Lower lobe of right lung (tissue), 2 donors: Measurements from ENCODE around the gene NPEPPS. TPM values are rescaled to one million over a fixed set of nuclear protein-coding genes. Genes with fewer than 3 reads are reported as not detected.

ENCODE experiments used
- ATAC-seq, 2 donors: fragments of 200-7000 bp; cut with Tn5 transposase; one replicate each; pipeline ENCODE4 v1.9.1; 2020 to 2022; ENCODE audit warnings: mild to moderate bottlenecking in 2 of 2, moderate library complexity in 2 of 2
- DNase-seq: peaks from one replicate; pipeline ENCODE4 v3.0.0-alpha.2; 2020
- H3K27ac ChIP-seq: fragments of 200-600 bp; one replicate; pipeline ENCODE4 v1.8.0; 2022
- H3K27me3 ChIP-seq: fragments of 200-600 bp; one replicate; pipeline ENCODE4 v1.8.0; 2022; ENCODE audit warnings: low read depth
- H3K36me3 ChIP-seq: fragments of 200-600 bp; one replicate; pipeline ENCODE4 v1.8.0; 2022; ENCODE audit warnings: mild to moderate bottlenecking
- H3K4me1 ChIP-seq: fragments of 200-600 bp; one replicate; pipeline ENCODE4 v1.8.0; 2022
- H3K4me3 ChIP-seq: fragments of 200-600 bp; one replicate; pipeline ENCODE4 v1.8.0; 2022; ENCODE audit warnings: mild to moderate bottlenecking
- H3K9me3 ChIP-seq: fragments of 200-600 bp; one replicate; pipeline ENCODE4 v1.8.0; 2022
- CTCF ChIP-seq: fragments of 200-600 bp; IDR thresholded peaks from one replicate; pipeline ENCODE4 v1.8.0; 2022; ENCODE audit warnings: antibody characterized with exemption, mild to moderate bottlenecking
- intact Hi-C: fragments of 100-400 bp; cut with DNase I; formaldehyde crosslinking; loops from one replicate; pipeline ENCODE4 v1.11.0; 2022
- total RNA-seq: library from RNA; stranded (reverse); fragmentation: NEBNext Ultra II Directional; extraction: Animal tissue kit (Norgen Biotek cat#: 25700); gene quantifications from one replicate; pipeline ENCODE4 v1.2.1, GENCODE V29; 2021
- donor health status: DM: no; HTN: yes; CAD: no; lungs with severe emphysema.

Gene NPEPPS
- total RNA-seq, 1 donor from 2014 or later: 124 TPM

GRCh38 chr17:47636273-47637030 is 105.5 kb downstream of the NPEPPS start:
- TF ChIP-seq CTCF: no peak
- no peak for ATAC-seq
- Histone ChIP-seq H3K27me3 (no peaks in the 10 kb centered on the region), H3K36me3 (no peaks in the 10 kb centered on the region), H3K9me3 (no peaks in the 10 kb centered on the region), H3K4me3 (no peak overlapping the region), H3K27ac (no peak overlapping the region), H3K4me1 (no peaks in the 10 kb centered on the region)
- DNase-seq: no peak
- intact Hi-C loops: no loop called here

GRCh38 chr17:47638903-47639302 is 108.0 kb downstream of the NPEPPS start:
- no peak for DNase-seq
- ATAC-seq: no peak
- intact Hi-C loops: no loop called here
- Histone ChIP-seq H3K9me3 (no peaks in the 10 kb centered on the region), H3K27ac (no peak overlapping the region), H3K4me3 (no peak overlapping the region), H3K4me1 (no peaks in the 10 kb centered on the region), H3K36me3 (no peaks in the 10 kb centered on the region), H3K27me3 (no peaks in the 10 kb centered on the region)
- no peak for TF ChIP-seq CTCF

- H3K27ac ChIP-seq: no peak overlapping the region
- DNase-seq: no peak
- no peak for ATAC-seq
- no peaks in the 10 kb centered on the region for H3K4me1 ChIP-seq
- intact Hi-C loops: no loop called here
- no peaks in the 10 kb centered on the region for H3K27me3 ChIP-seq
- H3K4me3 ChIP-seq: no peak overlapping the region
- H3K9me3 ChIP-seq: no peaks in the 10 kb centered on the region
- H3K36me3 ChIP-seq: no peaks in the 10 kb centered on the region
- no peak for TF ChIP-seq CTCF
These were observed 109.2 kb downstream of the NPEPPS start for GRCh38 chr17:47640076-47640475.

GRCh38 chr17:47641202-47641601 is 110.3 kb downstream of the NPEPPS start:
- no peak overlapping the region for H3K27ac ChIP-seq
- no peaks in the 10 kb centered on the region for H3K4me1 ChIP-seq
- DNase-seq (no peak), ATAC-seq (no peak)
- H3K4me3 ChIP-seq: no peak overlapping the region
- H3K9me3 ChIP-seq: no peaks in the 10 kb centered on the region
- no peaks in the 10 kb centered on the region for H3K27me3 ChIP-seq
- TF ChIP-seq CTCF: no peak
- no peaks in the 10 kb centered on the region for H3K36me3 ChIP-seq
- intact Hi-C loops: no loop called here

GRCh38 chr17:47643116-47643515 is 112.2 kb downstream of the NPEPPS start:
- H3K27me3 ChIP-seq: no peaks in the 10 kb centered on the region
- DNase-seq: no peak
- no peaks in the 10 kb centered on the region for H3K9me3 ChIP-seq
- peaks cover 5% of the 10 kb centered on the region for H3K4me1 ChIP-seq
- no peak overlapping the region for H3K27ac ChIP-seq
- H3K36me3 ChIP-seq: no peaks in the 10 kb centered on the region
- no peak for TF ChIP-seq CTCF
- no peak for ATAC-seq
- no peak overlapping the region for H3K4me3 ChIP-seq
- intact Hi-C loops: no loop called here
